RWPE2 (cell line): ENCODE measurements around the gene SLCO4A1.
"Not testable (repeated sequence)": the region's sequence is repeated elsewhere in the genome, so short reads cannot be mapped to it uniquely, and the experiment has no call there.

Experiments
- ATAC-seq: fragments of 200-7000 bp; cut with Tn5 transposase; 3 replicates; pipeline ENCODE4 v1.9.1; 2021; ENCODE audit warnings: low read depth
- DNase-seq: peaks from one replicate; pipeline ENCODE4 v3.0.0-alpha.2; 2020; ENCODE audit warnings: low spot score
- H3K27ac ChIP-seq: fragments of 450-650 bp; 2 replicates; pipeline ENCODE4 v1.5.1; 2017; ENCODE audit warnings: mild to moderate bottlenecking; ENCODE audit not compliant: poor library complexity, severe bottlenecking
- H3K27me3 ChIP-seq: fragments of 250-450 bp; sonication (Bioruptor Pico); 2 replicates; pipeline ENCODE4 v1.5.1; 2021; ENCODE audit warnings: mild to moderate bottlenecking, moderate library complexity; ENCODE audit not compliant: insufficient read depth, poor library complexity, severe bottlenecking
- H3K36me3 ChIP-seq: fragments of 250-450 bp; sonication (Bioruptor Pico); 2 replicates; pipeline ENCODE4 v1.5.1; 2020; ENCODE audit warnings: low read depth, mild to moderate bottlenecking, moderate library complexity
- H3K4me1 ChIP-seq: fragments of 250-450 bp; sonication (Bioruptor Pico); 2 replicates; pipeline ENCODE4 v1.5.1; 2021; ENCODE audit warnings: mild to moderate bottlenecking, moderate library complexity; ENCODE audit not compliant: insufficient read depth, poor library complexity, severe bottlenecking
- H3K4me3 ChIP-seq: fragments of 250-450 bp; sonication (Bioruptor Pico); 2 replicates; pipeline ENCODE4 v1.5.1; 2021; ENCODE audit warnings: mild to moderate bottlenecking, moderate library complexity; ENCODE audit not compliant: severe bottlenecking
- H3K9me3 ChIP-seq: fragments of 250-450 bp; sonication (Bioruptor Pico); 2 replicates; pipeline ENCODE4 v1.5.1; 2021; ENCODE audit warnings: mild to moderate bottlenecking, moderate library complexity; ENCODE audit not compliant: severe bottlenecking
- TF ChIP-seq, protein P1 (sequence below): fragments of 450-650 bp; IDR thresholded peaks from one replicate; pipeline ENCODE4 v1.5.1; 2017; ENCODE audit warnings: mild to moderate bottlenecking, moderate library complexity; ENCODE audit not compliant: poor library complexity, severe bottlenecking

Gene SLCO4A1

GRCh38 chr20:62625516-62625915 is 16.8 kb upstream of the SLCO4A1 start:
- H3K27me3 ChIP-seq = no peaks in the 10 kb centered on the region
- TF ChIP-seq, protein P1, sequence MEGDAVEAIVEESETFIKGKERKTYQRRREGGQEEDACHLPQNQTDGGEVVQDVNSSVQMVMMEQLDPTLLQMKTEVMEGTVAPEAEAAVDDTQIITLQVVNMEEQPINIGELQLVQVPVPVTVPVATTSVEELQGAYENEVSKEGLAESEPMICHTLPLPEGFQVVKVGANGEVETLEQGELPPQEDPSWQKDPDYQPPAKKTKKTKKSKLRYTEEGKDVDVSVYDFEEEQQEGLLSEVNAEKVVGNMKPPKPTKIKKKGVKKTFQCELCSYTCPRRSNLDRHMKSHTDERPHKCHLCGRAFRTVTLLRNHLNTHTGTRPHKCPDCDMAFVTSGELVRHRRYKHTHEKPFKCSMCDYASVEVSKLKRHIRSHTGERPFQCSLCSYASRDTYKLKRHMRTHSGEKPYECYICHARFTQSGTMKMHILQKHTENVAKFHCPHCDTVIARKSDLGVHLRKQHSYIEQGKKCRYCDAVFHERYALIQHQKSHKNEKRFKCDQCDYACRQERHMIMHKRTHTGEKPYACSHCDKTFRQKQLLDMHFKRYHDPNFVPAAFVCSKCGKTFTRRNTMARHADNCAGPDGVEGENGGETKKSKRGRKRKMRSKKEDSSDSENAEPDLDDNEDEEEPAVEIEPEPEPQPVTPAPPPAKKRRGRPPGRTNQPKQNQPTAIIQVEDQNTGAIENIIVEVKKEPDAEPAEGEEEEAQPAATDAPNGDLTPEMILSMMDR = no peak
- H3K27ac ChIP-seq = no peak overlapping the region
- ATAC-seq (no peak), DNase-seq (no peak)
- no peaks in the 10 kb centered on the region for H3K36me3 ChIP-seq
- peaks cover 22% of the 10 kb centered on the region for H3K4me1 ChIP-seq
- no peak overlapping the region for H3K4me3 ChIP-seq
- no peaks in the 10 kb centered on the region for H3K9me3 ChIP-seq

- no peak for ATAC-seq
- no peaks in the 10 kb centered on the region for H3K36me3 ChIP-seq
- DNase-seq = no peak
- no peaks in the 10 kb centered on the region for H3K9me3 ChIP-seq
- H3K4me3 ChIP-seq = no peak overlapping the region
- TF ChIP-seq, protein P1 = no peak
- H3K27ac ChIP-seq = no peak overlapping the region
- H3K27me3 ChIP-seq = no peaks in the 10 kb centered on the region
- peaks cover 22% of the 10 kb centered on the region for H3K4me1 ChIP-seq
These were observed 16.3 kb upstream of the SLCO4A1 start for GRCh38 chr20:62625921-62626547.

GRCh38 chr20:62627425-62627824 is 14.9 kb upstream of the SLCO4A1 start:
- H3K4me3 ChIP-seq, H3K27ac ChIP-seq, H3K9me3 ChIP-seq, H3K27me3 ChIP-seq, ATAC-seq, DNase-seq, H3K36me3 ChIP-seq: not testable (repeated sequence)
- H3K4me1 ChIP-seq = peaks cover 22% of the 10 kb centered on the region

- Histone ChIP-seq H3K4me3 (no peak overlapping the region), H3K27me3 (no peaks in the 10 kb centered on the region), H3K36me3 (no peaks in the 10 kb centered on the region), H3K4me1 (peaks cover 17% of the 10 kb centered on the region), H3K27ac (no peak overlapping the region), H3K9me3 (no peaks in the 10 kb centered on the region)
- DNase-seq = no peak
- ATAC-seq = no peak
- TF ChIP-seq, protein P1 = no peak
These were observed 14.2 kb upstream of the SLCO4A1 start for GRCh38 chr20:62627901-62628612.

GRCh38 chr20:62628691-62629090 is 13.6 kb upstream of the SLCO4A1 start:
- Histone ChIP-seq H3K4me3 (no peak overlapping the region), H3K27ac (no peak overlapping the region), H3K27me3 (no peaks in the 10 kb centered on the region), H3K4me1 (peaks cover 10% of the 10 kb centered on the region), H3K36me3 (no peaks in the 10 kb centered on the region), H3K9me3 (no peaks in the 10 kb centered on the region)
- TF ChIP-seq, protein P1 = no peak
- DNase-seq (no peak), ATAC-seq (no peak)
